Activated naive CD8-positive, alpha-beta T cell treated with anti-CD3 and anti-CD28 coated beads, Interleukin-2, amount 50 U/mL, for 24 hours (primary cell): ENCODE results near the gene HMGXB3.

Experiments used
- ATAC-seq: fragments of 150-1000 bp; cut with Tn5 transposase; one replicate; pipeline ENCODE4 v1.10.0; 2021
- DNase-seq: peaks from one replicate; pipeline ENCODE4 v3.0.0; 2021
- H3K27ac Mint-ChIP-seq: one replicate; pipeline ENCODE4 v1.8.0; 2021; ENCODE audit warnings: mild to moderate bottlenecking, mixed read lengths
- H3K27me3 Mint-ChIP-seq: one replicate; pipeline ENCODE4 v1.8.0; 2021; ENCODE audit warnings: mixed read lengths
- H3K36me3 Mint-ChIP-seq: one replicate; pipeline ENCODE4 v1.8.0; 2021; ENCODE audit warnings: low read depth, mixed read lengths
- H3K4me1 Mint-ChIP-seq: one replicate; pipeline ENCODE4 v1.8.0; 2021; ENCODE audit warnings: mixed read lengths
- H3K4me3 Mint-ChIP-seq: one replicate; pipeline ENCODE4 v1.8.0; 2021; ENCODE audit warnings: mild to moderate bottlenecking, moderate library complexity, mixed read lengths
- H3K9me3 Mint-ChIP-seq: one replicate; pipeline ENCODE4 v1.8.0; 2021; ENCODE audit warnings: mixed read lengths

The HMGXB3 gene

DNA sequence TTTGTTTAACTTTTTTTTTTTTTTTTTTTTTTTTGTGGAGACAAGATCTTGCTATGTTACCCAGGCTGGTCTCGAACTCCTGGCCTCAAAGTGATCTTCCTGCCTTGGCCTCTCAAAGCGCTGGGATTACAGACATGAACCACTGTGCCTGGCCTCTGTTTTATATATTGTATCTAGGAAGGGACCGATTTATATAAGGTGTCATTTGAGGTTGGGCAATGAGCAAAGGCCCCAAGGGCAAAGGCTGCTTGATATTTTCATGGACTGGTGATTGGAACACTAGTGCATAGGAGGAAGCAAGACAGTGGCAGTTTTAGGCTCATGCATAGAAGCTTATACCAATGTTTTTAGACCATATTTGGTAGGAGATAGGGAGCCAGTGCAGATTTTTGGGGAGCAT is 36.8 kb upstream of the HMGXB3 start:
- Mint-ChIP-seq H3K27me3 (no peaks in the 10 kb centered on the region), H3K27ac (no peak overlapping the region), H3K4me3 (no peak overlapping the region), H3K36me3 (peaks cover 2% of the 10 kb centered on the region), H3K4me1 (peaks cover 31% of the 10 kb centered on the region), H3K9me3 (no peaks in the 10 kb centered on the region)
- DNase-seq (no peak), ATAC-seq (no peak)

DNA sequence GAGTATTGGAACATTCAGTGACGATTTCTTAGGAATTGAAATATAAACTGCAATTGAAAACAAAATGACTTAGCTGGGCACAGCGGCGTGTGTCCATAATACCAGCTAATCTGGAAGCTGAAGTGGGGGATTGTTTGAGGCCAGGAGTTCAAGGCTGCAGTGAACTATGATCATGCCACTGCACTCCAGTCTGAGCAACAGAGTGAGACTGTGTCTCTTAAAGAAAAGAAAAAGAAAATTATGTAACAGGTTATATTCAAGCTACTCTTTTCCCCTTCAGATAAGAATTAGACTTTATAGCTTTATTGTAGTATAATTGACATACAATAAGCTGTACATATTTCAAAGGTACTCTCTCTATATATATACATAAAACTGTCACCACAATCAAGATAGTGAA is 33.6 kb upstream of the HMGXB3 start:
- peaks cover 3% of the 10 kb centered on the region for H3K36me3 Mint-ChIP-seq

DNA sequence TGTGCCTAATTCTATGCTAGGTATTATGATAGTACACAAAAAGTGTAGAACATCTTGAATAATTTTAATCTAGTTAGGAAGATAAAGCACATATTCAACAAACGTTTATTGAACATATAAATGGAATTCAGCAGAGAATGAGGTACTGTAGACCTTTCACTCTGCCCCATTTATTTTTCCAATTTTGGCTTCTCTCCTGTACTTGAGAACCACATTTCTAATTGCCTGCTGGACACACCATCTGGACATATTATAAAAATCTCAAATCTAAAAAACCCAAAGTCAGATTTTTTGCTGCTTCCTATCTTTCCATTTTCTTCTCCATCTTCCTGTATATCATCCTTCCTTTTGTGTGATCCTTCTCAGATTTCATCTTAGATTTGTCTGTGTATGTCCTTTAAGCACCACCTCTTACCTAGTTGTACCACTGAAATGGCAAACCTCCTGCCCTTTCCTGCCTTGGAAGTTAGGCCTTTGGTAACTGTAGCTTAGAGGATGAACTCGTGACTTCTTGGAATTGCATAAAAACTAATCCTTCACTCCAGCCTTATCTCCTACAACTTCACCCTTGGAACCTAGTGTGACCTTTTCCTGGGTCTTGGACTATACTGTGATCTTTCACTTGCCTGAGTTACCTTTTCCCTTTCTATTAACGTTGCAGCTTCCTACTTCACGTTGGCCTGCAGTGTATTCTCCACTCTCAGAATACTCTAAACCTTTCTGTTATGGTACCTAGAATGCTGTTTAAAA is 31.2 kb upstream of the HMGXB3 start:
- H3K27ac Mint-ChIP-seq, result no peak overlapping the region
- H3K27me3 Mint-ChIP-seq, result no peaks in the 10 kb centered on the region
- H3K9me3 Mint-ChIP-seq, result no peaks in the 10 kb centered on the region
- no peak overlapping the region for H3K4me3 Mint-ChIP-seq
- DNase-seq, result no peak
- H3K4me1 Mint-ChIP-seq, result no peaks in the 10 kb centered on the region
- no peak for ATAC-seq
- peaks cover 3% of the 10 kb centered on the region for H3K36me3 Mint-ChIP-seq

More for the DNA sequence above, 33.6 kb upstream of the HMGXB3 start:
- H3K4me3 Mint-ChIP-seq, result no peak overlapping the region
- H3K27me3 Mint-ChIP-seq, result no peaks in the 10 kb centered on the region
- DNase-seq, result no peak
- no peak for ATAC-seq
- H3K4me1 Mint-ChIP-seq, result peaks cover 9% of the 10 kb centered on the region
- peak overlapping the region; percentile 8 for H3K27ac Mint-ChIP-seq
- no peaks in the 10 kb centered on the region for H3K9me3 Mint-ChIP-seq

DNA sequence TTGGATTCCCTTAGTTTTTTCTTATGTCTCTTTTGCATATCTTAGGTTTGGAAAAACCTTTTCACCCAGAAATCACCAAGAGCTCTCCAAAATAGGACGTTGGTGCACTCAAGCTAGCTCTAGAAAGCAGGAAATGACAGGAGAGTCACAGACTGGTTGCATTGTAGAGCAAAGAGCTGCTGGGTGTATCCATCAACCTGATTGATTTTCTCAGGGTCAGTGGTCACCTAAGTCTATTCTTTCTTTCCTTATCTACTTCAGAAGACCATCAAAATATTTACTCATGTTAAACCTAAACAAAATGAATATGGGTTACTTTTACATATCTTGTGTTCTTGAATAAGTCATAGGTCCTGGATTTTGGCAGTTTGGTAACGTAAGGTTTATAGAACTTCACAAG is 25.1 kb upstream of the HMGXB3 start:
- no peak overlapping the region for H3K27ac Mint-ChIP-seq
- no peak overlapping the region for H3K4me3 Mint-ChIP-seq
- ATAC-seq, result no peak
- H3K4me1 Mint-ChIP-seq, result no peaks in the 10 kb centered on the region
- H3K36me3 Mint-ChIP-seq, result peaks cover 7% of the 10 kb centered on the region
- no peaks in the 10 kb centered on the region for H3K9me3 Mint-ChIP-seq
- DNase-seq, result no peak
- no peaks in the 10 kb centered on the region for H3K27me3 Mint-ChIP-seq

DNA sequence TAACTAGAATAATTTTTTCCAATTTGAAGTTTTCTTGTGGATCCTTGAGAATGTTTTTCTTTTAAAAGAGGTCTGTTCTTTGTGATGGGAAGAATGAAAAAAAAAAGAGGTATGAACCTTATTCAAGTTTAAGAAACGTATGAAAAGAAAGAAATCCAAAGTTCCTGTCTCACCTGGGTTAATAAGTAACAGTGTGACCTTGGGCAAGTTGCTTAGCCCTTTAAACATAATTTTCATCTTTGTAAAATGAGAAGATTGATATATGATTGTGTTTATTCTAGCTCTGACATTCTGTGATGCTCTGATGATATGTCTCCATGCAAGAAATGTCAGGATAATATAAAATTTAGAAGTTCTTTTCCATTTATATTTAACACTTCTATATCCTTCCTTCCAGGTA is 20.6 kb upstream of the HMGXB3 start:
- DNase-seq (no peak), ATAC-seq (no peak)
- Mint-ChIP-seq H3K9me3 (no peaks in the 10 kb centered on the region), H3K36me3 (peaks cover 7% of the 10 kb centered on the region), H3K4me3 (no peak overlapping the region), H3K4me1 (no peaks in the 10 kb centered on the region), H3K27ac (no peak overlapping the region), H3K27me3 (no peaks in the 10 kb centered on the region)

DNA sequence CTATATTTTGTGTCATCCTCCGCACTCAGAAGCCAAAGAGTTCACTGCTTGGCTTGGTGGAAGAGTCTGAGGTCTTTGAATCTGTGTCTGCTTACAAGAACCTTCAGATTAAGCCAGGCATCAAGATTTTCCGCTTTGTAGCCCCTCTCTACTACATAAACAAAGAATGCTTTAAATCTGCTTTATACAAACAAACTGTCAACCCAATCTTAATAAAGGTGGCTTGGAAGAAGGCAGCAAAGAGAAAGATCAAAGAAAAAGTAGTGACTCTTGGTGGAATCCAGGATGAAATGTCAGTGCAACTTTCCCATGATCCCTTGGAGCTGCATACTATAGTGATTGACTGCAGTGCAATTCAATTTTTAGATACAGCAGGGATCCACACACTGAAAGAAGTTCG is 19.3 kb upstream of the HMGXB3 start:
- Mint-ChIP-seq H3K4me1 (no peaks in the 10 kb centered on the region), H3K4me3 (no peak overlapping the region), H3K27me3 (no peaks in the 10 kb centered on the region), H3K36me3 (peaks cover 7% of the 10 kb centered on the region), H3K27ac (no peak overlapping the region), H3K9me3 (no peaks in the 10 kb centered on the region)
- DNase-seq, result no peak
- no peak for ATAC-seq

DNA sequence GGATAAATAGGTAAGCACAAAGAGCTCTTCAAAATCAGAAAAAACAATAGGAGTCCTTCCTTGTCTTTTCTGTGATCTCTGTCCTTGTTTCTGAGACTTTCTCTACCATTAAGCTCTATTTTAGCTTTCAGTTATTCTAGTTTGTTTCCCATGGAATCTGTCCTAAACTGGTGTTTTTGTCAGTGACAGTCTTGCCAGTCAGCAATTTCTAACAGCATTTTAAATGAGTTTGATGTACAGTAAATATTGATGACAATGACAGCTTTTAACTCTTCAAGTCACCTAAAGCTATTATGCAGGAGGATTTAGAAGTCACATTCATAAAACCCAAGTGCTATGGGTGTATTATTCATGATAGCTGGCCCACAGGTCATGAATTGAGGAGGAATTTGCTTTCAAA is 18.0 kb upstream of the HMGXB3 start:
- DNase-seq, result no peak
- H3K9me3 Mint-ChIP-seq, result no peaks in the 10 kb centered on the region
- no peaks in the 10 kb centered on the region for H3K4me1 Mint-ChIP-seq
- no peaks in the 10 kb centered on the region for H3K27me3 Mint-ChIP-seq
- peaks cover 7% of the 10 kb centered on the region for H3K36me3 Mint-ChIP-seq
- H3K4me3 Mint-ChIP-seq, result no peak overlapping the region
- H3K27ac Mint-ChIP-seq, result no peak overlapping the region
- no peak for ATAC-seq

DNA sequence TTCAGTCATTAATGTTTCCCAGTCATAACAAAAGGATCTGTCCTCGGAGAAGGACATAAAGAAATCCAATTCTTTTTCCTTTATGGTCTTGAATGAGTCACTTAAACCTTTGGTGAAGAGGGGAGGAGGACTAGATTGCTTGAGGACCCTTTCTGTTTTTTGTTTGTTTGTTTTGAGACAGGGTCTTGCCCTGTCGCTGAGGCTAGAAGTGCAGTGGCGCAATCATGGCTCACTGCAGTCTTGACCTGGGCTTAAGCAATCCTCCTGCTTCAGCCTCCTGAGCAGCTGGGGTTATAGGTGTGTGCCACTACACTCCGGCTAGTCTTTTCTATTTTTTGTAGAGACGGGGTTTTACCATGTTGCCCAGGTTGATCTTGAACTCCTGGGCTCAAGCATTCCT is 12.4 kb upstream of the HMGXB3 start:
- Mint-ChIP-seq H3K4me3 (no peak overlapping the region), H3K27me3 (no peaks in the 10 kb centered on the region), H3K4me1 (peaks cover 3% of the 10 kb centered on the region), H3K36me3 (no peaks in the 10 kb centered on the region), H3K9me3 (no peaks in the 10 kb centered on the region), H3K27ac (no peak overlapping the region)
- DNase-seq (no peak), ATAC-seq (no peak)

DNA sequence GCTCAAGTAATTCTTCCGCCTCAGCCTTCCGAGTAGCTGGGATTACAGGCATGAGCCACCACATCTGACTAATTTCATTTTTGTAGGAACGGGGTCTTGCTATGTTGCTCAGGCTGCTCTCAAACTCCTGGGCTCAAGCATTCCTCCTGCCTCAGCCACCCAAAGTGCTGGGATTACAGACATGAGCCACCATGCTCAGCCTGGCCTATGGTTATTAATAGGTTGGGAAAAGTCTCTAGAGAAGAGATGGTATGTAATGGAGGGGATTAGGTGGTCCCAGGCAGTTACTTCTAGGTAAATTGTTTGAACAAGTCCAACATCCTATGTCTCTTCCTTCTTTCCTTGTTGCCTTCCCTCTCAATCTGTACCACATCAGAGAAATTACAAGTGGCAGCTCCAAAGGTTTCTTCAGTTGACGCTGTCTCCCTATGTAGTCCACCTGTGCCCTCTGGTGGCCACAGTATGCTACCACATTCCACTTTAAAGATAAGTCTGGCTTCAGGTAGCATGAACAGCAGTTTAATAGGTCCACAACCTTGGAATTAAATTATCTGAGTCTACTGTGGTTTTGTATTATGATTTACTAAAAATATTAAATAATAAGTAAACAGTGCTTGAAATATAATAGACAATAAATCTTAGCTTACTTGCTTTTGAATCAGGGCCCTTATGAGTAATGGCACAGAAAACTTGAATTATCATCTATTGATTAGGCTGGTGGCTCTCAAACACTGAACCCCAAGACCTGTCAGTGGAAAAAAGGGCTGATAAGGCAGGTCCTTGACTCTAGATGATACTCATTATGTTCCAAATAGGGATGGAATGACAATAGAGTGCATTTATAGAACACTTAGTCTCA is 9.8 kb upstream of the HMGXB3 start:
- peak; percentile 75 for ATAC-seq
- peak; percentile 66 for DNase-seq
- no peaks in the 10 kb centered on the region for H3K27me3 Mint-ChIP-seq
- no peak overlapping the region for H3K4me3 Mint-ChIP-seq
- H3K27ac Mint-ChIP-seq, result no peak overlapping the region
- H3K4me1 Mint-ChIP-seq, result peaks cover 3% of the 10 kb centered on the region
- H3K36me3 Mint-ChIP-seq, result peaks cover 3% of the 10 kb centered on the region
- no peaks in the 10 kb centered on the region for H3K9me3 Mint-ChIP-seq

DNA sequence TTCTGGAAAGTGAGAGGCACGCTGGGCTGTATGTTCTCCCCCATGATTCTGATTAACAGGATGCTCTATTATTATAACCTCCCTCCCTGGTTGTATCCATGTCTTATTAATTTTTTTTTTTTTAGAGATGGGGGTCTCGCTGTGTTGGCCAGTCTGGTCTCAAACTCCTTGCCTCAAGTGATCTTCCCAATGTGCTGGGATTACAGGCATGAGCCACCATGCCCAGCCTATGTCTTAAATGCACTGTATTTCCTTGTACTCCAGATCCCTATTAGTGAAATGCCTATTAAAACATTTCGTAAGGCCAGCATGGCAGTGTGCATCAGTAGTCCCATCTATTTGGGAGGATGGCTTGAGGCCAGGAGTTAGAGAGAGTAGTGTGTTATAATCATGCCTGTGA is 7.1 kb upstream of the HMGXB3 start:
- Mint-ChIP-seq H3K27me3 (no peaks in the 10 kb centered on the region), H3K9me3 (no peaks in the 10 kb centered on the region), H3K27ac (no peak overlapping the region), H3K4me3 (no peak overlapping the region), H3K4me1 (peaks cover 3% of the 10 kb centered on the region), H3K36me3 (peaks cover 7% of the 10 kb centered on the region)
- no peak for ATAC-seq
- DNase-seq, result no peak

DNA sequence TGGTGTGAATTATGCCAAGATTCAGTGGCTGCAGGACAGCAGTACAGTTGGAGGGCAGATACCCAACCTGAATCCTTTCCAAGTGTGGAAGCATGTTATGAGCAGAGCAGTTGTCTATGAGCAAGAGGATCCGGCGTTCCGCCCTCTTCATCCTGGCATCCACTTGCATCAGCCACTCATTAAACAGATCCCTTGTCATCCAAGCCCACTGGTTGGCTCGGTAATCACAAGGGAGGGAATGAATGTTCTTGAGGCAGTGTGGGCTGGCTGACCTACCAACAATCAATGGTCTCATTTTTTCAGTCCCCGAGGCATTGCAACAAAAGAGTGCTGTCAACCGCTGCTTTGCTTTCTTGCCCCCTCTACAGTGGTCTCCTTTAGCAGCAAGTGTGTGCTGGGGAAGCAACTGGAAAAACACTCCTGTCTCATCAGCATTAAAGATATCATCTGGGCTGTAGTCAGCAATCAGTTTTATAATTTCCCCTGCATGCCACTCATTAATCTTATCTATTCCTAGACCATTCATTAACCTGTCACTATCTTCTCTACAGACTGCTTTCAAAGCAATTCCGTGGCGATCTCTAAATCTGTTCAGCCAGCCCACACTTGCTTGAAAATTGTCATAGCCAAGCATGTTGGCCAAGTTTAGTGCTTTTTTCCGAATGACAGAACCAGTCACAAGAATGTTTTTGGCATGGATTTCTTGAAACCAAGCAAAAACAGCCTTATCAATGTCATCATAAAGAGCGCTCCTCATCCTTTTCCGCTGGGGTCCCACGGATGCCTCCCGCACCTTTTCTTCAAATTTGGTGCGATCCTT is 4.9 kb upstream of the HMGXB3 start:
- Mint-ChIP-seq H3K4me3 (no peak overlapping the region), H3K9me3 (no peaks in the 10 kb centered on the region), H3K4me1 (peaks cover 17% of the 10 kb centered on the region), H3K27me3 (no peaks in the 10 kb centered on the region), H3K36me3 (peaks cover 7% of the 10 kb centered on the region), H3K27ac (no peak overlapping the region)
- DNase-seq (no peak), ATAC-seq (no peak)

DNA sequence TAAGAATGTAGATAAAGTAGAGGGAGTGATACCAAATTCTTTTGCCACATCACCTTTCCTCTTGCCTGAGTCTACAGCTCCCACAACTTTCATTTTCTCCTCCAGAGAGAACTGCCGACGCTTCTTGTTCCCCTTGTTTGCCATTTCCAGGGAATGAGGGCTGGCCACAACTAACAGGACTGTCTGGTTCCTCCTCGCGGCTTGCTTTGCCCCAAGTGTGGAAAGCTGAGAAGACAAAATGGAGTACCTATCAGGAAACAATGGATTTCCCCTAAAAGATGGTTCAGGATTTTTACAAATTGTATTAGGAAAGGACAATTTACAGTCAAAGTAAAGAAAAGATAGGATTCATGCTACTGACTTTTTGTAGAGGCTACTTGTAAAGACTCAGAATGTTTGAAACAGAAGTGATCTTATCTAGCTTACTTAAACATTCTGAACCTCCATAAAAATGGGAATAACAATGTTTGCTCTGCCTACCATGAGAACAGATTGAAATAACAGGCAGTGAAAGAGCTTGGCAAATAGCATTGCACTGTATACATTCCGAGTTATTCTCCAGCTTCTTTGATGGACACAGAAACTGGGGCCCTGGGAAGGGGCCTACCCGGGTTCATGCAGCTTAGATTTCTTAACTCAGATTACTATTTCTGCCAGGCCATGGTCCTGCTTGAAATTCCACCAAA is 4.2 kb upstream of the HMGXB3 start:
- no peaks in the 10 kb centered on the region for H3K27me3 Mint-ChIP-seq
- H3K27ac Mint-ChIP-seq, result no peak overlapping the region
- ATAC-seq (no peak), DNase-seq (no peak)
- peaks cover 17% of the 10 kb centered on the region for H3K4me1 Mint-ChIP-seq
- H3K4me3 Mint-ChIP-seq, result no peak overlapping the region
- peaks cover 7% of the 10 kb centered on the region for H3K36me3 Mint-ChIP-seq
- H3K9me3 Mint-ChIP-seq, result no peaks in the 10 kb centered on the region

DNA sequence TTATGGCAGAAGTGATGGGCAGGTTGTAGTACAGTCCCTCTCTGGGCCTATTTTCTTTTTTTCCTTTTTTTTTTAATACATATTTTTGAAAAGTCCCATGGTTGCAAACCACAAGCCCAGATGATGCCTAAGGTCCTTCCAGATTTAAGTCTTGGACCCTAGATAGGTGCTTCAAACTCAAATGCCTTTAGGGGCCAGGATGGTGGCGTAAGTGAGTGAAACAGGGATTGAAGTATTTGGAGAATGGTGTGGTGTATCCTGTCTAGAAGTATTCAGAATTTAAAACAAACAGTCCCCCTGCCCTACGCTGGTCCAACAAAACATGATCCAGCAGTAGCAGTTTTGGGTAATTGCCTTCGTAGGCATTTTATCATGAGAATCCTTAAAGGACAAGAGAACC is 2.3 kb upstream of the HMGXB3 start:
- no peak for DNase-seq
- Mint-ChIP-seq H3K36me3 (peaks cover 16% of the 10 kb centered on the region), H3K9me3 (no peaks in the 10 kb centered on the region), H3K27ac (no peak overlapping the region), H3K27me3 (no peaks in the 10 kb centered on the region), H3K4me1 (peaks cover 34% of the 10 kb centered on the region), H3K4me3 (no peak overlapping the region)
- no peak for ATAC-seq

DNA sequence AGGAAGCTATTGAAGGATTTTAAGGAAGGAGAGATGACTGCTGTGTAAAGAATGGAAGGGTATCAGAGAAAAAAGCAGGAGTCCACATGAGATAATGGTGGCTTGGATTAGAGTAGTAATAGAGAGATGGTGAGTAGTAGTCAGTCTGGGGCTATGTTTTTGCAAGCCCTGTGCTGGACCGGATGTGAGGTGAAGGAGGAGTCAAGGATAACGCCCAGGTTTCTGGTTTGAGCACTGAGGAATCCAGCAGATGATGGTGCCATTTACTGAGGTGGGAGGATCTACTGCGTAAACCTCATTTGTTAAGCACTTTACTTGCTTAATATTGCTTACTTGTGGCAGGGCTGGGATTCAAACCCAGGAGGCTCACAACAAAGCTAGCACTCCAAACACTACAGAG is 1.2 kb upstream of the HMGXB3 start:
- Mint-ChIP-seq H3K27me3 (no peaks in the 10 kb centered on the region), H3K4me3 (peak overlapping the region; percentile 96), H3K9me3 (no peaks in the 10 kb centered on the region), H3K4me1 (peaks cover 37% of the 10 kb centered on the region), H3K27ac (peak overlapping the region; percentile 96), H3K36me3 (peaks cover 23% of the 10 kb centered on the region)
- ATAC-seq (no peak), DNase-seq (no peak)
